Measurements from ENCODE around the gene P3H3. TPM values are rescaled to one million over a fixed set of nuclear protein-coding genes. Genes with fewer than 3 reads are reported as not detected.

Gene P3H3
- total RNA-seq, 1 donor from 2014 or later, result not detected

GRCh38 chr12:6790496-6791150 is 37.6 kb upstream of the P3H3 start:
- DNase-seq (no peak), ATAC-seq (ENCODE audit: low read depth) (no peak)
- peaks cover 19% of the 10 kb centered on the region for H3K4me1 Mint-ChIP-seq
- CTCF ChIA-PET, result no interaction called here
- no peak for TF ChIP-seq CTCF (IDR thresholded peaks at IDR 0.05)
- H3K27me3 Mint-ChIP-seq, result peaks cover 11% of the 10 kb centered on the region
- no peak overlapping the region for H3K27ac Mint-ChIP-seq
- POLR2A ChIA-PET, result no interaction called here
- H3K9me3 Mint-ChIP-seq, result no peaks in the 10 kb centered on the region
- intact Hi-C loops (cut with micrococcal nuclease), result no loop called here
- no peak overlapping the region for H3K4me3 Mint-ChIP-seq
- H3K36me3 Mint-ChIP-seq (ENCODE audit: low read depth), result no peaks in the 10 kb centered on the region

GRCh38 chr12:6791931-6792520 is 36.2 kb upstream of the P3H3 start:
- peaks cover 23% of the 10 kb centered on the region for H3K27me3 Mint-ChIP-seq
- intact Hi-C loops (cut with micrococcal nuclease), result no loop called here
- POLR2A ChIA-PET, result no interaction called here
- H3K4me3 Mint-ChIP-seq, result no peak overlapping the region
- CTCF ChIA-PET, result interaction anchor here (1.1 to 1.7 kb wide), 3 partner anchors 10 to 39 kb away, joined by 4 to 5 read pairs (median 4); partner anchors contain the start of gene MLF2
- H3K27ac Mint-ChIP-seq, result no peak overlapping the region
- no peaks in the 10 kb centered on the region for H3K36me3 Mint-ChIP-seq (ENCODE audit: low read depth)
- TF ChIP-seq CTCF (IDR thresholded peaks at IDR 0.05), result no peak
- no peaks in the 10 kb centered on the region for H3K9me3 Mint-ChIP-seq
- DNase-seq (no peak), ATAC-seq (ENCODE audit: low read depth) (no peak)
- peaks cover 19% of the 10 kb centered on the region for H3K4me1 Mint-ChIP-seq

GRCh38 chr12:6792522-6793201 is 35.5 kb upstream of the P3H3 start:
- TF ChIP-seq CTCF (IDR thresholded peaks at IDR 0.05), result no peak
- DNase-seq, result no peak
- Mint-ChIP-seq H3K4me3 (peak overlapping the region; percentile 52), H3K9me3 (no peaks in the 10 kb centered on the region), H3K36me3 (ENCODE audit: low read depth) (no peaks in the 10 kb centered on the region), H3K27ac (no peak overlapping the region), H3K27me3 (peaks cover 27% of the 10 kb centered on the region), H3K4me1 (peaks cover 19% of the 10 kb centered on the region)
- intact Hi-C loops (cut with micrococcal nuclease), result no loop called here
- CTCF ChIA-PET, result interaction anchor here (0.5 to 1.7 kb wide), 6 partner anchors 11 to 180 kb away, joined by 3 to 5 read pairs (median 4); partner anchors contain the start of gene MLF2
- POLR2A ChIA-PET, result no interaction called here
- ATAC-seq (ENCODE audit: low read depth), result peak; percentile 75

- no peak for TF ChIP-seq CTCF (IDR thresholded peaks at IDR 0.05)
- H3K4me1 Mint-ChIP-seq, result peaks cover 19% of the 10 kb centered on the region
- H3K9me3 Mint-ChIP-seq, result no peaks in the 10 kb centered on the region
- ChIA-PET POLR2A (no interaction called here), CTCF (no interaction called here)
- intact Hi-C loops (cut with micrococcal nuclease), result no loop called here
- ATAC-seq (ENCODE audit: low read depth) (no peak), DNase-seq (no peak)
- H3K27me3 Mint-ChIP-seq, result peaks cover 34% of the 10 kb centered on the region
- H3K4me3 Mint-ChIP-seq, result no peak overlapping the region
- no peak overlapping the region for H3K27ac Mint-ChIP-seq
- no peaks in the 10 kb centered on the region for H3K36me3 Mint-ChIP-seq (ENCODE audit: low read depth)
Measured at GRCh38 chr12:6795088-6795487, 33.1 kb upstream of the P3H3 start.

- intact Hi-C loops (cut with micrococcal nuclease), result no loop called here
- Mint-ChIP-seq H3K36me3 (ENCODE audit: low read depth) (no peaks in the 10 kb centered on the region), H3K9me3 (no peaks in the 10 kb centered on the region), H3K4me3 (no peak overlapping the region), H3K4me1 (peaks cover 19% of the 10 kb centered on the region), H3K27me3 (peaks cover 34% of the 10 kb centered on the region), H3K27ac (no peak overlapping the region)
- ChIA-PET CTCF (no interaction called here), POLR2A (interaction anchor here (0.6 kb wide), 1 partner anchor 12 kb away, joined by 3 read pairs; no protein-coding TSS in a partner anchor)
- no peak for TF ChIP-seq CTCF (IDR thresholded peaks at IDR 0.05)
- DNase-seq (no peak), ATAC-seq (ENCODE audit: low read depth) (no peak)
Measured at GRCh38 chr12:6796576-6796975, 31.6 kb upstream of the P3H3 start.
